Neural cell (in vitro differentiated cells): ENCODE data around the gene GPHN.

Experiments
- EZH2 ChIP-seq: fragments of 200-600, 300-800 bp; shearing (Covaris generic), sonication (generic); IDR thresholded peaks from 2 replicates; pipeline ENCODE4 v1.6.1; 2014; ENCODE audit warnings: antibody characterized with exemption, low read length, borderline replicate concordance, mild to moderate bottlenecking; ENCODE audit not compliant: insufficient read depth, poor library complexity, severe bottlenecking
- RAD21 ChIP-seq: fragments of 450-650 bp; conservative IDR thresholded peaks from 2 replicates; pipeline ENCODE4 v1.6.1; 2014; ENCODE audit warnings: antibody characterized with exemption, mild to moderate bottlenecking, moderate library complexity
- TAF1 ChIP-seq: IDR thresholded peaks from 2 replicates; pipeline ENCODE4 v1.6.1; 2012; ENCODE audit warnings: low read depth

DNA sequence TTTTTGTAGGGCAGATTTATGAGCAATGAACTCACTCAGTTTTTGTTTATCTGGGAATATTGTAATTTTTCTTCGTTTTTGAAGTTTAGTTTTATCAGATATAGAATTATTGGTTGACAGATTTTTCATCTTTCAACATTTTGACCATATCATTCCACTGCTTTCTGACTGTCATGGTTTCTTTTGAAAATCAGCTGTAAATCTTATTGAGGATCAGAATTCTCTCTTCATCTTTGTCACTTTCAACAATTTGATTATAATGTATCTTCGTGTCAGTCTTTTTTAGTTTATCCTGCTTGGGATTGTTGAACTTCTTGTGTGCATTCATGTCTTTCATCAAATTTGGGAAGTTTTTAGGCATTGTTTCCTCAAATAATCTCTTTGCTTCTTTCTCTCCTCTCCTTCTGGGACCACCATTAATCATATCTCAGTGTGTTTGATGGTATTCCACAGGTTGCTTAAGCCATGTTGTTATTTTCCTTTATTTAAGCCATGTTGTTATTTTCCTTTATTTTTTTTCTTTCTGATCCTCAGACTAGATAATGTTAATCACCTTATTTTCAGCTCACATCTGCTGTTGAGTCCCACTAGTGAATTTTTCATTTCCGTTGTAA lies 451.6 kb downstream of the GPHN start:
- TF ChIP-seq RAD21 (no peak), EZH2 (no peak), TAF1 (no peak)
